HG02973 (cell line): Measurements from ENCODE around the gene SLC4A7.
"Not testable (repeated sequence)": the region's sequence is repeated elsewhere in the genome, so short reads cannot be mapped to it uniquely, and the experiment has no call there.

Experiments used
- ATAC-seq: cut with Tn5 transposase; IDR thresholded peaks from one replicate; pipeline ENCODE4 v1.9.1; 2021; ENCODE audit warnings: moderate library complexity; ENCODE audit not compliant: unreplicated experiment

Gene SLC4A7

DNA sequence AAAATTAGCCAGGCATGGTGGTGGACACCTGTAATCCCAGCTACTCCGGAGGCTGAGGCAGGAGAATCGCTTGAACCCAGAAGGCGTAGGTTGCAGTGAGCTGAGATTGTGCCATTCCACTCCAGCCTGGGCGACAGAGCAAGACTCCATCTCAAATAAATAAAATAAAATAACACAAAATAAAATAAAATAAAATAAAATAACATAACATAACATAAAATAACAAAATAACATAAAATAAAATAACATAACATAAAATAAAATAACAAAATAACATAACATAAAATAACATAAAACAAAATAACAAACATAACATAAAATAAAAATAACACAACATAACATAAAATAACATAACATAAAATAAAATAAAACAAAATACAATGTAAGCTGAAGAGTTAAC is 45.8 kb downstream of the SLC4A7 start:
- ATAC-seq, result not testable (repeated sequence)

DNA sequence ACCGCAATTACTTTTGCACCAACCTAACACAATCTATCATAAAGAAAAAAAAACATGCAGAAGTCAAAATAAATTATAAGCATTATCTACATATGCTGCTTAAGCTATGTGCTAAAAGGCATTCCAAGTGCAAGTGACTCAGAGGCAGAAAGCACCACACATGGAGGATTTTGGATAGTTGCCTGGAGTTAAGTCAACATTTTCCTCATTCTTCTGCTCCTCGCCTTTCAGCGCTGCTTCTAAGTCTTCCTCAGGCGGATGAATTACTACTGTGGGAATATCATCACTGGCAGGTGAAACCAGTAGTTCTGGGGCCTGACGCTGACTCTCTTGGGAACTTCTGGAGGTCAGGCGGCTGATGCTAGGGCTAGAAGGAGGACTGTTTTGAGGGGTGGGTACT is 53.1 kb downstream of the SLC4A7 start:
- no peak for ATAC-seq

DNA sequence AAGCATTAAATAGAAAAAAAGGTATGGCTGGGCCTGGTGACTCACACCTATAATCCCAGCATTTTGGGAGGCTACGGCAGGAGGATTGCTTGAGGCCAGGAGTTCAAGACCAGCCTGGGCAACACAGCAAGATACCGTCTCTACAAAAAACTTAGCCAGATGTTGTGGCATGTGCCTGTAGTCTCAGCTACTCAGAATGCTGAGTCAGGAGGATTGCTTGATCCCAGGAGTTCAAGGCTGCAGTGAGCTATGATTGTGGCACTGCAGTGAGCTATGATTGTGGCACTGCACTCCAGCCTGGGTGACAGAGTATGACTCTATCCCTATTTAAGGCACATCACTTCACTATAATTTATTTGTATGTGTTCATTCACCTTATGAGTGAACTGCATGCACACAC is 54.3 kb downstream of the SLC4A7 start:
- no peak for ATAC-seq

DNA sequence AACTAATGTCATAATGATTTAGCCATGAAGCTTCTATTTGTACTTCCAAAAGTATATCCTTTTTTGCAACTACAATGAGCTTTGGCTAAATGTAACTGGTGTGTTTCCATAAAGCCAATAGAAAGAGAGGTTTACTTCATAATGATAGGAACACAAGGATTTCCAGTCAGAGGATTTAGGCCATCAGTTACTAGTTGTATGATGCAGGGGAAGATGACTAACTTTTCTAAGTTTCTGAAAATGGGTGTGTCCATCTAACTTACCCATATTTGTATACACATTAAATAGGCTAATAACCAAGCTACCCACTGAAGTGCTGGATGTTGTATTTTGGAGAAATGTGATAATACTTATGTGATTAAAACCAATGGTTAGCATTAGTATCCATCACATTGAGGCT is 55.7 kb downstream of the SLC4A7 start:
- ATAC-seq, result no peak

DNA sequence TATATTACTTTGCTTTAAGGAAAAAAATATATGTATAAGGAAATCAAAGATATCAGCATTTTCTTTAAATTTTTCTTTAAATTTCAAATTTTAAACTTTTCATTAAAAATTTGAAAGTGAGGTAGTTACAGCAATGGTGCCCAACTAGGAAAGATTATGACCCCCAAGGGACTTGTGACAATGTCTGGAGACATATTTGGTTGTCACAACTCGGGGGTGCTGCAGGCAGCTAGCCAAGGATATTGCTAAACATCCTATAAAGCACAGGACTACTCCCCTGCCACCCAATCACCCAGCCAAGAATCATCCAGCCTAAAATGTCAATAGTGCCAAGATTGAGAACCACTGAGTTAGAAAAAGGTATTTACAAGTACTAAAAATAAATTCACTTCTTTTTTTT is 57.3 kb downstream of the SLC4A7 start:
- no peak for ATAC-seq

DNA sequence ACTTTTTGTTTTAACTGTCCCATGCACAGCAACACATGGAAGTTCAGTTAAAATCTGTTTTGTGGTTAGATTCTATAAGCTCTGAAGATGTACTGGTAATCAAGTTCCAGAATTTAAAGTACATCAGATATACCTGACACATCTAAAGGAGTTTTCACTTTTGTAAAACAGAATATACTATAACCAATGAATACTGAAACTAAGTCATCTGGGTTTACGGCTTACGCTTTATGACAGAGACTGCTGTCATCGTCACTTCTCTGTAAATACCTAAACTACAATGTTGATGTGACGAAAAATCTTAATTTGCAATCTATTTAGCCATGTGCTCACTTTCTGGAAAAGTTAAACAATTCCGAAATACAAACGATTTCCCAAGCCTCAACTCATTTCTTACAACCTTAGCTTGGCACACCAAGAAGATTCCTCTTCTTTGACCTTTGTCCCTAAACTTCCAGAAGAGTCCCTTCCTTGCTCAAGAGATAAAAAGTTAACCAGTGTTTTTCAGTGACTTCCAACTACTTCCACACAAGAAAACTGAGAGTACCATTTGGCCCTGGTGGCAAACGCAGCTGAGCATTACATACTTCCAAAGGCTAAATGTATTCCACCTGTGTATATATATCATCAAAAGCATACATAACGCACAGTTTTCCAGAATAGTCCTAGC is 58.2 kb downstream of the SLC4A7 start:
- ATAC-seq, result no peak

DNA sequence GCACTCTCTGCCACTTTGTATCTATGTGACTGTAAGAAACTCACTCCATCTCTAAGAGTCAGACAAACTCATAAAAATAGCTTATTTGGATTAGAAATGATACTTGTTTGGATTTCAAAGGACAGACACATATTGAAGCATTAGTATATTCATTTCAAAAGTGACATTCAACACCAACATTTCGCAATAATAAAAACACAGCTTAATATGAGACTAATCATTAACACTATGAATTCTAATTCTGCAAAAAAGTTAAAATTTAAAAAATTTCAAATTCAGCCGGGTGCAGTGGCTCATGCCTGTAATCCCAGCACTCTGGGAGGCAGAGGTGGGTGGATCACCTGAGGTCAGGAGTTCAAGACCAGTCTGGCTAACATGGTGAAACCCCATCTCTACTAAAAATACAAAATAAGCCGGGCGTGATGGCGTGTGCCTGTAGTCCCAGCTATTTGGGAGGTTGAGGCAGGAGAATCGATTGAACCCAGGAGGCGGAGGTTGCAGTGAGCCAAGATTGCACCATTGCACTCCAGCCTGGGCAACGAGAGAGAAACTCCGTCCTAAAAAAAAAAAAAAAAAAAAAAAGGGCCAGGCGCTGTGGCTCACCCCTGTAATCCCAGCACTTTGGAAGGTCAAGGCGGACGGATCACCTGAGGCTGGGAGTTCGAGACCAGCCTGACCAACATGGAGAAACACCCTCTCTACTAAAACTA is 59.2 kb downstream of the SLC4A7 start:
- not testable (repeated sequence) for ATAC-seq

DNA sequence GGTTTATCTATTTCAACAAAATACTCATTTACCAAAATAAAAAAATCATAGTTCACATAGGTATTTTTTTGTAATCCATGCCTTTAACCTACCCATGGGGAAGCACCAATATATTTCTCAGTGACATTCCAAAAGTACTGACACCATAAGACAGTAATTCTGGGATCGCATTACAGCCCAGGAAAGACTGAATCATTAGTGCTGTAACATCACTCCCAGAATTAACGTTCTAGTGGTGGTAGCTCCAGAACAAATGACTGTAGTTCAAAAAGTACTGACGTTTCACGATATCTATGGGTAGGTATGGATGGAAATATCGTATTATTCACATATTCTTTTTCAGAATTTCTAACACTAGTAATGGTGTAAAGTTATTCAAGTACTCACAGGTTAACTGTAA is 60.7 kb downstream of the SLC4A7 start:
- ATAC-seq, result no peak

DNA sequence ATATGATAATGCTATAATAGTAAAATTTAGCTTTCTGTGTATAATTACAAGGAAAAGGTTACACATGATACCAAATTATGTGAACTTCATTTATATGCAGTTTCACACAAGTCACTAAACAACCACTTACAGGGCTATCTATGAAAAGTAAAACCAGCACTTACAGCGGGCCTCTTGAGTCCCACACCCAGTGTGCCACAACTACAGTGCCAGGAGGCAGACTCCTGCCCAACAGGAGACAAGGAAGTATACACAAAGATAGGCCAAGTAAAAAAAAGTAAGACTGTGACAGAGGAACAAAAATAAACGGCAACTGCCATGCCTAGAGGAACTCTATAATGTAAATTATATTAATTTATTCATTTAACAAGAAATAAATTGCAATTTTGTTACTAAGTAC is 61.6 kb downstream of the SLC4A7 start:
- ATAC-seq, result no peak

DNA sequence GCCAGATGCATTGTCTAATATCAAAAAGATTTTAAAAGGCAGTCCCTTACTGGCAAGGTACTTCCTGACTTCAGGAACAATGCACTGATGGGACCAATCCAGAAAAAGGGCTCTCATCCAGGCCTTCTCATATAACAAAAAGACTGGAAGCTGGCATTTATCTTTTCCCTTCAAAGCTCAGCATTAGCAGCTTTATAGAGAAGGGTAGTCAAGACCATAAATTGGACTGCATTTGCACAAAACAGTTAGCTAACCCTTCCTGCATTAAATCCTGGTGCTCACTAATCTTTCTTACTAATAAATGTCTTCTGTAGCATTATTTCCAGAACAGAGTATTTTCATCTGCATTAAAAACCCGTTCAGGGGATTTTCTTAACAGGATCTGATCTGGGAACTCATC is 69.0 kb downstream of the SLC4A7 start:
- ATAC-seq, result no peak

DNA sequence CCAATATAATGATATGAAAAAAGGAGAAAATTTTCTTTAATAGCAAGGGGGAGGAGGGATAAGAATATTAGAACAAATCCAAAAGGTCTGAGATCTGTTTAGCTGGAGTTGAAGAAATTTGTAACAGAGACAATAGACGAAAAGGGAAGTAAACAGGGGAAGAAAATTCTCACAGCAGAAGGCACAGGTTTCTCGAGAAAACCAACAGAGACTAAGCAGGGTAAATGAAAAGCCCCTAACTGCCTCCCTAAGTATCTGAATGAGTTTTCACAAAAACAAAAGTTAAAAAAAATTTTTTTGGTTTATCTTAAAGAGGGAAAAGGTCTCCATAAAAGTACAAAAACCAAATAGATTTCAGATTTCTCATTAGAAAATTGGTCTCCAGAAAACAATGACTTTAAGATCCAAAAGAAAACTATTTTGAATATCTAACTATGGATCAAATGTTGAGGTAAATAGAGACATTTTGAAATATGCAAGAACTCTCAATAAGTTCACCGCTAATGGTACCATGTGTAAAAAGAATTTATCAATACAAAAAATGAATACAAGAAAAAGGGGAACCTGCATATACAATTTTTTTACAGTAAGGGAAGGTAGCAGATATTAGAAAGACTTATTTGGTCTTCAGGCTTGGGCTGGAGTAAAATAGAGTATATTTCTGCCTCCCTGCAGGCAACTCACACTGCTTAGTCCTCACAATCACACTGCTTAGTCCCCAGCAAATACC is 91.1 kb downstream of the SLC4A7 start:
- ATAC-seq, result no peak

DNA sequence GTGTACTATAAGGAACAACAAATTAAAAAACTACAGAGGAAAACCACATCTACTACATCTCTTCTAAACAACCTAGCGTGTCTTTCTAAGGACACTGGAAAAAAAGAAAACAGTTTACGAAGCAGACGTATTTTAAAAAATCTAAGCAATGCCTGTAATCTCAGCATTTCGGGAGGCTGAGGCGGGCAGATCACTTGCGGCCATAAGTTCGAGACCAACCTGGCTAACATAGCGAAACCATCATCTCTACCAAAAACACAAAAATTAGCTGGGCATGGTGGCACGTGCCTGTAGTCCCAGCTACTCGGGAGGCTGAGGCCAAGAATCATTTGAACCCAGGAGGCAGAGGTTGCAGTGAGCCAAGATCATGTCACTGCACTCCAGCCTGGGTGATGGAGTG is 91.8 kb downstream of the SLC4A7 start:
- ATAC-seq, result not testable (repeated sequence)

DNA sequence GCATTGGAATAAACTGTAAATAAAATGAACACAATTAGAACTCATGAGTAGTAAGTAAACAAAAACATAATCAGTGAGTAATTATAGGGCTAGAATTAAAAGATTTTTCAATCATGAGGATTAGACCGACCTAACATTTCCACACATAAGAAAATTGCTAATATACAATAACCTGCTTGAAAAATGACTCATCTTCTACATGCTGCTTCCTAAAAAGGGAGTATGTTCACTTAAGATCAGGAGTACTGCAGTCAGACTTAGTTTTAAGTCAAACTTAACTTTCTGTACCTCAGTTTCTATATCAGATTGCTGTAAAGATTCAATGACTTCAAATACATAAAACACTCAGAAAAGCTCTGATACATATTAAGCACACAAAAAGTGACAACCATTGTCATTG is 92.4 kb downstream of the SLC4A7 start:
- ATAC-seq, result no peak

DNA sequence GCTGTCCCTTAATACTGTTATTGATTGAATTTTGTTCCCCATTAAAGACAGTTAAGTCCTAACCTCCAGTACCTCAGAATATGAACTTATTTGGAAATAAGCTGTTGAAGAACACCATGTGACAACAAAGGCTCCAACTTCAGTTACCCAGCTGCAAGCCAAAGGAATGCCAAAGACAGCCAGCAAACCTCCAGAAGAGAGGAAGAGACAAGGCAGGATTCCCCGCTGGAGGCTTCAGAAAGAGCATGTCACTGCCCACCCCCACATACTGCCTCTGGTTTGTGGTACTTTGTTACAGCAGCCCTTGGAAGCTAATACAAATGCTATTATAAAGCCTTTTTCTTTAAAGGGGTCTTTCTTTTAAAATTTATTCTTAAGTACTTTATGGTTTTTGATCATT is 96.6 kb downstream of the SLC4A7 start:
- ATAC-seq, result no peak

DNA sequence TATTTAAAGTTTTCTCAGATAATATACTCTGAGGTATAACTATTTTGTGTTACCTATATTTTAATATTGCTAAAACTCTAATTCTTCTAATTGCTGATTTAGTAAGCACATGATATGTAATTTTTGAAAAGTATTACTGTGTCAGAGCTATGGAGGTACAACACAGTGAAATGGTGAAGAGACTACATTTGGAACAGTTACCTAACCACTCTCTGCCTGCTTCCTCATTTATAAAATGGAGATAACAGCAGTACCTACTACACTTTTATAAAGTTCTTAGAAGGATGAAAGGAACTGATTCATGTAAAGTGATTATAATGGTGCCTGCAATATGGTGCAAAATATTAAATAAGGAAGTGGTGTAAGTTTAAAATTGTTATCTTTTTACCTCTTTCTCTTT is 98.7 kb downstream of the SLC4A7 start:
- no peak for ATAC-seq

DNA sequence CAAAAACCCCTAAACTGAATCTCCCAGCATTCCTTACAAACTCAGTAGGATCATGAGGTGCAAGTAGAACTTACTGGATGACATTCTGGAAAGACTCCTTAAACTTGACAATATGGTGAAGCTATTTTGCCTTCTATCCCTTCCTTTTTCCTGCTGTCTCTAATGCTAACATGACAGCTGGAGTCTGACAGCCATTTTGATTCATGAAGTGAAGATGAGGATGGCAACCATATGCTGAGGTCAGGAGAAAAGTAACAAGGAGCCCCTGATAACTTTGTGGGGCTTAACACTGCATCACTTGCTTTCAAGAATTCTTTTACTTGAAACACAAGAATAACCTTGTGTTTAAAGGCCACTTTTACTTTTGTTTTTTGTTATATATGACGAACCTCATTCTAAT is 100.0 kb downstream of the SLC4A7 start:
- ATAC-seq, result no peak

DNA sequence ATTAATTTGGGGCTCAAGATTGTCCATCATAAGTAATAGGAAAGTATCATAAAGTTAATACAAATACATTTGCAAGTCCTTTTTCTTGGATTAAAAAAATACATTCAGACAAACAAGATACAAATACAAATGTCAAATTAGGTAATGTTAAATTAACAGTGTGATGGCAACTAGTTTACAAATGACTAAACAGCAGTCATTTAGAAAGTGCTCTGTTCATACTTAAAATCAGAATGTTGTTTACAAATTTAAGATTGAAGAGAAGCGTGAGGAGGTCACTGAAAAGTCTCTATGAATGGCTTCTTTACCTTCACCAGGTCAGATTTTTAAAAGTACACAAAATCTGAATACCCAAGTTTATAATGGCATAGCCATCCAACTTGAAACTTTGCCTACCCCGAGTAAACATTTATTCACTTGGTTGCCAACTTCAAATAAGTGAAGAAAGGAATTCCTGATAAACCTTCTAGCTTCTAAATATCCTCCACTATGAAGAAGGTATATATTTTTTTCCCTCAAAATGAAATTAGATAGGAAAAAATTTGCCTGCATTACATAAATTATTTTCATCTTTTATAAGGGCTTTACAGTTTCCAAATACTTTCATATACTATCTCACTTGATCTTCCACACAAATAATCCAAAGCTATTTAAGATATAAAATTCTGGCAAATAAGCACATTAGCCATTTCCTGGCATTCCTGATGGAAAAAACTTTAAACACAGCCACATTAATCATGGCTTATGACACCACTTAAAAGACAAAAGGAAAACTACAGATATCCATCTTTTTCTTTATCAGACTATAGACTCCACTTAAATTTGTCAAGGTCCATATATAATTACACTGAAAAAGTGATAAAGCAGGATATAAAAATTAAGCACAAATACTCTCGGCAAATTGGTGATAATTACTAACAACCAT is 103.5 kb downstream of the SLC4A7 start:
- ATAC-seq, result no peak

DNA sequence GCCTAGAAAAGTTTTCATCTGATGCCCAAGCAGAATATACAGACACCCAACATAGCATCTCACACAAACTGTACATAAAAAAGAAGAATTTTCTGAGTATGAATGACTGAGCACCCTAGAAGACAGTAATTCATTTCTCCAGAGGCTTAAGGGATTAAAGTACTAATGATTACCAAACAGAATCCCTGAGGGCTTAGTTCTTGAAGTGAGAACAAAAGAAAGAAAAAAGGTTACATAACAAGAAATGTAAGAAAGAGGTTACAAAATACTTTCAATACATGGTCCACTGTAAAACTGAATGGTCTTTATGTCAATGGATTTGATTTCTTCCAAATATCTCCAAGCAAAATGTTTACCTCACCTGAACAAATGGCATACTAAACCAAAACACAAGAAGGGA is 105.9 kb downstream of the SLC4A7 start:
- no peak for ATAC-seq

DNA sequence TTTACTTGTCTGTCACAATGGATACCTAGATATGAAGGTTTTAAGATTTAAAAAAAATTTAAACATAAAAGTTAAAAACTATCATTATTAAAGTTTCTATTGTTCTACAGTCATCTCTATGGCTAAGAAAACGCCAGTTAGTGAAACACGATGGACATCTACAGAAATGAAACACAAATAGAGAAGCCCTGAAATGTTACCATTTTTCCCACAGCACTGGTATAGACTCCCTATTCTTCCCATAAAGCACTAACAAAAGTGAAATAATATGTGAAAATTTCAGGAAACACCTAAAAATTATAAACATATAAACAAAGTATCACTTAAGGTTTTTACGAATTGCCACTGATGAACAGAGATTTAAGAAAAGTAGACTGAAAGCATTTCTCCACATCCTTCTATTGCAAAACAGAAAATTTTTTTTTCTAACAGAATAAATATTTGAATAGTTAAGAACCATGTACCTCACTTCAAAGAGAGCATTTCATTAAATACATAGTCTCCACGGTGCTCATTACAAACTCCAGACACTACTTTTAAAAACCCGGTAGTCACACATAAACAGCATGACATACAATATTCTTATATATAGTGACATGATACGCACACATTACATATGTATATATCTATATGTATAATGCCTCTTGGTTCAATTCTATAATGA is 107.9 kb downstream of the SLC4A7 start:
- ATAC-seq, result no peak

DNA sequence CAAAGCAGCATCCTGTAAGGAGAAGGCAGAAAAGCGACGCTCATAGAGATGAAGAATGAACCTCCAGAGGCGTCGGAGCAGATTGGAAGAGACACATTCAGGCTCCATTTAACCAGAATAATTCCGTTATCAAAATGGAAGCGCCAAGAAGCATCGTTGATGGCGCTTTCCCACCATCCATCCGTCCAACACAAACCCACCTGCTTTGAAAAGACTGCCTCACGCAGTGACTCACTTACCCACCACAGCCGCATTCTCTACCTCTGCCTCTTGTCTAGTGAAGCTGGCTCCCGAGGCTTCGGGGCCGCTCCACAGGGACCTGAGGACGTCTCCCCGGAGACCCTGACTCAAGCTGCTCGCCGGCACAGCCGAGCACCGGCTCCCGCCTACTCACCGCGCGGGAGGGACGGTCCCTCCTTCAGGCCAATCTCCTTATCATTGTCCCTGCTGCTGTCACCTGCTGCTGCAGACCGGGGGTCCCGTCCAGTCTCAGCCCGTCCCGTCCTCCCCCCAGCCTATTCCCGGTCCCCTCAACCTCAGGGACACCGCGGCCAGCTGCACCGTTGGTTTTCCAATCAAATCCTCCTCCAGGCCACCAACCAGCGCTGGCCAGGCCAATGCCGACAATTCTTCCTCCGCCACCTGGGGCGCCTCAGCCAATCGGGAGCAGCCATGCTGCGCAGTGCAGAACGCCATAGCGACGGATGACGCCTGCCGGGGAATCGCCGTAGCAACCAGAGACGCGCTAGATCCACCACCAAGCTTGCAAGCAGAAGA is 115.2 kb downstream of the SLC4A7 start, which contains the start of gene NEK10:
Gene NEK10, minus strand, starts transcription at position 553 of the 777 bp plus-strand sequence. CDS start 16,501 bp downstream, outside the sequence.
- ATAC-seq, result peak; percentile 100
